Fibroblast of peridontal ligament (primary cell): ENCODE results near the gene PYGB.

Experiments
- DNase-seq: peaks from one replicate; pipeline ENCODE4 v3.0.0-alpha.2; 2010; ENCODE audit errors: extremely low read depth

PYGB gene

DNA sequence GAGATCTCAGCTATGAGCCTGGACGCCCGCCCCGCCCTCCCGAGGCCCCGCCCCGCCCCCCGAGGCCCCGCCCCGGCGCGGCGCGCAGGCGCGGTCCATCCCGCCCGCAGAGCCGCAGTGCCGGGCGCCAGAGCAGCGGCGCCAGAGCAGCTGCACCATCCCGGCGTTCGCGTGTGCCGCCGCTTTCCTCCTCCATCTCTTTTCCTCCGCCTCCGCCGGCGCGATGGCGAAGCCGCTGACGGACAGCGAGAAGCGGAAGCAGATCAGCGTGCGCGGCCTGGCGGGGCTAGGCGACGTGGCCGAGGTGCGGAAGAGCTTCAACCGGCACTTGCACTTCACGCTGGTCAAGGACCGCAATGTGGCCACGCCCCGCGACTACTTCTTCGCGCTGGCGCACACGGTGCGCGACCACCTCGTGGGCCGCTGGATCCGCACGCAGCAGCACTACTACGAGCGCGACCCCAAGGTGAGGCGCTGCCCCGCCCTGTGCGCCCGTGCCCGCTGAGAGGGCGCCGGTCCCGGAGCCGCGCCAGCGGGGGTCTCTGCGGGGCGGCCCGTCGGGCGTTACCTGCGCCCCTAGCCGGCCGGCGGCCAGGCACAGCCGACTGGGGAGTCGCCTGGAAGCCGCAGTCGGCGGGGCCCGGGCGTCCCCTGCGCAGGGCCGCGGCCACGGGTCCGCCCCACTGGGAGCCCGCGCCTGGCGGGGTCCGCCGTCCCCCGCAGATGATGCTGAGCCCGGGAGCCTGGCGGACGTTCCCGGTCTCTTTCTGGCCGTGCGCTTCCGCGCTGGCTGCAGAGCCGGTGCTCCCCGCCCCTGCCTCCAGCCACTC, at the start of gene PYGB:
Gene PYGB (plus strand): TSS at position 130 of the 830 bp plus-strand sequence. CDS start 94 bp downstream, at position 224.
- peak; percentile 70 for DNase-seq

- DNase-seq: no peak
These were observed 49.1 kb upstream of the PYGB start for GRCh38 chr20:25198663-25199383.

DNA sequence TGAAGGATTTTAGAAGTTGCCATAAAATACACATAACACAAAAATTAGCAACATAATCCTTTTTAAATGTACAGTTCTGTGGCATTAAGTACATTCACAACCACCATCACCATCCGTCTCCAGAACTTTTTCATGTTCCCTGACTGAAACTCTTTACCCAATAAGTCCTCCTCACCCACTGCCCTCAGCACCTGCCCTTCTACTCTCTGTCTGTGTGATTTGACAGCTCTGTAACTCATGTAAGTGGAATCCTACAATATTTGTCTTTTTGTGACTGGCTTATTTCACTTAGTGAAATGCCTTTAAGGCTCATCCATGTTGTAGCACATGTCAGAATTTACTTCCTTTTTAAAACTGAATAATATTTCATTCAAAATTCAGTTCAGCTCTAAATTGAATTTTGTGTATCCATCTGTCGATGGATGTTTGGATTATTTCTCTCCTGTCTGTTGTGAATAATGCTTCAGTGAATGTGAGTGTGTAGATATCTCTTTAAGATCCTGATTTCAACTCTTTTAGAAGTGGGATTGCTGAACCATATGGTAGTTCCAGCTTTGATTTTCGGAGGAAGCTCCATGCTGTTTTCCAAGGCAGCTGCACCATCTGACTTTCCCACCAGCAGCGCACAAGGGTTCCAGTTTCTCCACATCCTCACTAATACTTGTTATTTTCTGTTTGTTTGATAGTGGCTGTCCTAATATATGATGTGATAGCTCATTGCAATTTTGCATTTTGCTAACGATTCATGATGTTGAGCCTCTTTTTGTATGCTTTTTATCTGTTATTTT, 48.2 kb upstream of the PYGB start:
- DNase-seq: no peak

- no peak for DNase-seq
These were observed 44.8 kb upstream of the PYGB start for GRCh38 chr20:25203089-25203488.

DNA sequence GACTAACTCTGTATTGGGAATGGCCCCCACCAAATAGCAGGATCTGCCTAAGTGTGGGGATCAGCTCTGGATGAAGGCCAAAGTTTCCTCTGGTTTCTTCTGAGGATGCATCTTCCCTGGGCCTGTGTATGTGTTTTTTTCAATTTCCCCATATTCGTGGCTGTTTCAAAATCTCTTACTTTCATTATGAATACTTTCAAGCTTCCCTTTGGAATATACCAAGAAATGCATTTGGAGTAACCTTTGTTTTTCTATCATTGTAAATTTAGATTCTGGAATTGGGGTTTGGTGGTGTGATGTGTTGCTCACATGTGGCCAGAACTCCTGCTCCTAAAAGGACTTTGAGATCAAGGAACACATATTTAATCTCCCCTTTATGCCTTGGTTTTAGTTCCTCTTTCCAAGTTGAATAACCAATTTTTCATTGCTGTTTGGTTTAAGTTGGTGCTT, 44.0 kb upstream of the PYGB start:
- DNase-seq: peak; percentile 29

GRCh38 chr20:25204550-25205276, 43.2 kb upstream of the PYGB start:
- DNase-seq: no peak

DNA sequence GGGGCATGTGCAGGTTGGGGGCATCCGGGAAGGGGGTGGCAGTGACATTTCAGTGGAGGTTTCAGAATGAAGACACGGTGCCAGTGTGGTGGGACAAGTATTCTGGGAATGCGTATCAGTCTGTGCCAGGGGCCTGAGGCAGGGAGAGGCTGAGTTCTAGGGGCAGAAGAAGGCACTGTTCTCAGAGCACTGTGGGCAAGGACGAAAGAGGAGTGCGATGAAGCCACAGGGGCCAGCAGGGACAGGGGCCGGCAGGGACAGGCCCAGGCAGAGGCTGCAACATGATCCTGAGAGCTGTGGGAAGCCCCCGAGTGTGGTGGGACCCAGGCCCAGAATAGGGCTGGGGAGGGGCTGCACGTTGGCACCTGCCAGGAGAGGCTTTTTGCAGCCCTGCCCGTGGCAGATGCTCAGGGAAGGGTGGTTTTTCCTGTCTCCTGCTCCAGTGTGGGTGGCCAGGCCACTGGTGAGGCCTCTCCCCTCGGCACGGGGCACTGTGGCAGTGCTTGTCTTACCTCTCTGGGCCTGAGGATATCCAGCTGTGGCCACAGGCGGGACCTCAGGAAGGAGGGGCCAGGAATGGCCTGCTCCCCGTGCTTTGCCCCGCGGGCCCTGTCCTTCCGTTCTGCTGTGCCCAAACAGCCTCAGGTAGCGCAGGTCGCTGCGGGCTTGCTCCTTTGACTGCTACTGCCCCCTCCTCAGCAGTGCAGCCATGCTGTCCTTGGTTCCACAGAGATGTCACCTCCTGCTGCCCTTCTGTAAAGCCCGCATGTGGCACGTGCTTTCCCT, 42.4 kb upstream of the PYGB start:
- no peak for DNase-seq

DNA sequence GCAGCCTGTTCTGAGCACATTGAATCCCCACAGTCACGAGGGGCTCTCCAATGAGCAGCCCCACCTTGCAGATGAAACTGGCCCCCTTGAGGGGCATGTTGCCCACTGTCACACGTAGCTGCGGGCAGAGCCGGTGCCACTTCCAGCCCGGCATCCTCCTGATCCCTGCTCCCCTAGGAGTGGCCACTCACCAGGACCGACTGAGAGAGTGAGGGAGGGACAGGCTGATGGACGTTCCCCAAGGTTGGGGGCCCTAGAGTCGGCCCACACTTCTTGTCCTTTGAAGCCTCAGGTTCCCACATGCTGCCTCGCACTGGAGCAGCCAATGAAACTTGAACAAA, 41.9 kb upstream of the PYGB start:
- no peak for DNase-seq

GRCh38 chr20:25206548-25206947, 41.3 kb upstream of the PYGB start:
- DNase-seq: no peak

- no peak for DNase-seq
These were observed 40.5 kb upstream of the PYGB start for GRCh38 chr20:25207149-25207959.

DNA sequence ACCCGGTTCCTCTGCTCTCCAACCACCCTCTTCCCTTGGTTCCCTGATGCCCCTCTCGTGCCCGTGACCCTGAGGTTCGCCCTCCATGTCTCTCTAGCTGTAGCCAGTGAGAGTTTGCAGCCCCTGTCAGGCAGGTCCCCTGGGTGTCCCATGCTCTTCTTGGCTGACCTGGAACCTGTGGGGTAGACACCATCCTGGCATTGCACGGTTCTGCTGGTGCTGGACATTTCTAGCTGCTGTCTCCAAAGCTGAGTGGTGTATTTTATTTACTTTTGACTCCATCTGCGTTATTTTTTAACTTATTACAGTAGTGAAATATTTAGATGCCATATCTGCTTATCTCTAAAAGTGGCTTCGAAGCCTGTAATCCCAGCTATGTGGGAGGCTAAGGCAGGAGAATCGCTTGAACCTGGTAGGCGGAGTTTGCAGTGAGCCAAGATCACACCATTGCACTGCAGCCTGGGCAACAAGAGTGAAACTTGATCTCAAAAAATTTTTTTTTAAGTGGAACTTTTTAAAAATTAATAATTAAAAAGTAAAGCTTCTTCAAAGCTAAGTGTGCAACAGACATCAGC, 39.8 kb upstream of the PYGB start:
- no peak for DNase-seq

DNA sequence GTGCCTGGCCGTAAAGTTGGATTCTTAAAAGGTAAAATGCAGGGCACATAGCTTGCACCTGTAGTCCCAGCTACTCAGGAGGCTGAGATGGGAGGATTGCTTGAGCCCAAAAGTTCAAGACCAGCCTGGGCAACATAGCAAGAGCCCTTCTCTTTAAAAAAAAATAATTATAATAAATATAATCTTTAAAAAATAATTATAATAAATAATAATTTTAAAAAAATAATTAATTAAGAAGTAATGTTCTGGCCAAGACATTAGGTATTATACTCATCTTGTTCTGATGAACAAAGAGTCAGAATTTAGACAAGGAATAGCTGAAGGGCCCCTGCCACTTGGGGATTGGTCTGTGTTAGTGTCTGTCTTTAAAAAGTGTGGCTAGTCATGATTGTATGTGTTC, 38.5 kb upstream of the PYGB start:
- DNase-seq: no peak

DNA sequence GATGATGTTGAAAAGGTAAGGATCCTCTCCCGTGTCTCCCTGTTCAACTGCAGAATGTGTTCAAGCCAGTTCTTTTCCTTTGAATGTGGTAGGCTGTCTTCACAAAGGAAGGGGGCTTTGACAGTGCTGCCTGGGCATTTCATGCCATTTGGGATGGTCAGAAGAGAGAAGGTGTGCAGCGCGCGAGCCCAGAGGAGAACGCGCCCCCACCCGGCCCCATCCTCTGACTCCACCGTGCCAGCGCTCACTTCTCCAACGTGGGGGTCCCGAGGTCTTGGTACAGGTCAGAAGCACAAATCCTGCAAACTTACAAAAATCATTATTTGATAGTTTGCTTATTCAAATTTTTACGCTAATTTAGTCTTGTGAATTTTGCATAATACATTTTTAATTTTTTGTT, 38.0 kb upstream of the PYGB start:
- no peak for DNase-seq

GRCh38 chr20:25211273-25211672, 36.6 kb upstream of the PYGB start:
- no peak for DNase-seq

DNA sequence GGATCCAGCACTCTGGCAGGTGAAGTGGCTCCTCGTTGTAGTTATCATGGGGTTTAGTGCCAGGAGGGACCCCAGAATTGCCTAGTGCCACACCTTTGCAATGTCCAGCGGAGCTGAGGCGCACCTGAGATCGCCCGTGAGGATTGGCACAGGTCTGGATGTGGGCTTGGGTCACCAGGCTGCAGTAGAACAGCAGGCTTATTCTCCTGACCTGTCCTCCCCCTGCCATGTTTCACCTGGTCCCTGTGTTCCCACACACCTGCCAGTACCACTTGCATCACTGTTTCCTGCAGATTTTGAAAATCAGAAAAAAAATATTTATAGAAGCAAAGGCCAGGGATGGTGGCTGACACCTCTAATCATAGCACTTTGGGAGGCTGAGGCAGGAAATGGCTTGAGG, 35.6 kb upstream of the PYGB start:
- DNase-seq: no peak

DNA sequence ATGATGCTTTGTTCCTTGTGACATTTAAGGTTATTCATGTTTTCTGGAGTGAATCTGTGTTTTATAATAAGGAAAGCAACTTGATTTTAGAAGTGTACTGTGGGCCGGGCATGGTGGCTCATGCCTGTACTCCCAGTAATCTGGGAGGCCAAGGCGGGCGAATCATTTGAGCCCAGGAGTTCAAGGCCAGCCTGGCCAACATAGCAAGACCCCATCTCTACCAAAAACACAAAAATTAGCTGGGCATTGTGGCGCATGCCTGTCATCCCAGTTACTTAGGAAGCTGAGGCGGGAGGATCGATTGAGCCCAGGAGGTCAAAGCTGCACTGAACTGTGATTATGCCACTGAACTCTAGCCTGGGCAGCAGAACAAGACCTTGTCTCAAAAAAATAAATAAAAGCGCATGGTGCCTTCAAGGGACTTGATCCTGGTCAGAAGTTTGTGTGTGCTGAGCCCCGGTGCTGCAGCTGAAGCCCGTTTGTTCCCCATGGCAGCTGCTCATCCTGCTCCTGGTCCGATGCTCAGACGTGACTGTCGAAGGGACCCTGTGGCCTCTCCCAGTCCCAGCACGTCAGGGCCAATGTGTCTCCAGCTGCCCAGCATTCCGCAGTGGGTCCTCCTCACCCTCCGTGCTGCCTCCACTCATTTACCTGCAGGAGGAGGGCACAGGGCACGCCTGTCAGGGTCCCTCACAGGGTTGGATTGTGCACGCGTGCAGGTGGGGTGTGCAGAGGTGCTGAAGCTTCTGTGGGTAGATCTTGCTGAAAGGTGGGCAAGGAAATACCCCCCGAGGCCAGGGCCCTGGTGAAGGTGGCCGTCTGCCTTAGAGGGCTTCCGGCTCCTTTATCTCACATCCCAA, 34.1 kb upstream of the PYGB start:
- DNase-seq: no peak

- DNase-seq: no peak
These were observed 33.5 kb upstream of the PYGB start for GRCh38 chr20:25214426-25214790.

- no peak for DNase-seq
These were observed 33.1 kb upstream of the PYGB start for GRCh38 chr20:25214819-25215218.

- DNase-seq: no peak
These were observed 32.4 kb upstream of the PYGB start for GRCh38 chr20:25215521-25215920.
